Sigmoid colon (tissue), 7 donors: ENCODE measurements around the gene ZNF362. TPM values are rescaled to one million over a fixed set of nuclear protein-coding genes. Genes with fewer than 3 reads are reported as not detected.
A peak's percentile ranks its signal among the peaks of the same experiment; 100 is the strongest.

ENCODE experiments used
- DNase-seq: peaks from one replicate; pipeline ENCODE4 v3.0.0-alpha.2; 2019
- H3K27ac ChIP-seq, 4 donors: fragments of 200-600 bp; sonication (generic); one replicate each; pipeline ENCODE4 v1.5.1; 2016 to 2019; ENCODE audit warnings: mild to moderate bottlenecking in 1 of 4
- H3K27me3 ChIP-seq, 3 donors: fragments of 200-600 bp; sonication (generic); one replicate each; pipeline ENCODE4 v1.5.1; 2019; ENCODE audit warnings: mild to moderate bottlenecking in 1 of 3
- H3K36me3 ChIP-seq, 4 donors: fragments of 200-600 bp; sonication (generic); one replicate each; pipeline ENCODE4 v1.5.1; 2016 to 2019
- H3K4me1 ChIP-seq, 4 donors: fragments of 200-600 bp; sonication (generic); one replicate each; pipeline ENCODE4 v1.5.1; 2017 to 2019
- H3K4me3 ChIP-seq, 4 donors: fragments of 200-600 bp; sonication (generic); one replicate each; pipeline ENCODE4 v1.5.1; 2017 to 2019; ENCODE audit warnings: mild to moderate bottlenecking in 2 of 4, moderate library complexity in 1 of 4
- H3K9me3 ChIP-seq, 4 donors: fragments of 200-600 bp in 3 of 4; sonication (generic) in 3 of 4; one replicate each; pipeline versions ENCODE4 v1.5.1 to v1.6.1; 2013 to 2019
- EP300 ChIP-seq, 4 donors: sonication (generic); formaldehyde crosslinking; IDR thresholded peaks; one replicate each; pipeline ENCODE4 v1.6.1; 2017; ENCODE audit warnings: antibody characterized with exemption in 4 of 4
- POLR2A ChIP-seq, 2 donors: fragments of 450-650 bp; IDR thresholded peaks; one replicate each; pipeline ENCODE4 v1.6.1; 2016; ENCODE audit warnings: antibody characterized with exemption in 2 of 2, mild to moderate bottlenecking in 2 of 2, moderate library complexity in 2 of 2
- POLR2AphosphoS5 ChIP-seq, 4 donors: sonication (generic); formaldehyde crosslinking; IDR thresholded peaks; one replicate each; pipeline ENCODE4 v1.6.1; 2017; ENCODE audit warnings: antibody characterized with exemption in 4 of 4
- WGBS, 2 donors: extraction: QIAGEN DNeasy Blood & Tissue Kit; methylation state at CpG; one replicate each; pipeline ENCODE4 v1.1.7; 2013; 5-methylcytosine and 5-hydroxymethylcytosine counted together
- intact Hi-C: fragments of 100-400 bp; cut with DNase I; formaldehyde crosslinking; loops from one replicate; pipeline ENCODE4 v1.15.1; 2023
- polyA plus RNA-seq, 3 donors: library from polyadenylated mRNA; stranded (reverse); fragments of 200-250 nt; gene quantifications; one replicate each; pipeline ENCODE4 v1.2.3, GENCODE V29; 2013
- total RNA-seq, 4 donors: library from RNA; depleted of rRNA; stranded (reverse); fragments of >200 nt; gene quantifications; one replicate each; pipeline ENCODE4 v1.1.0, GENCODE V29; 2016
- TF ChIP-seq, protein P1 (sequence below), 4 experiments: fragments of 450-650 bp in 3 of 4; fragments of 200-600 bp in 1 of 4; IDR thresholded peaks; one replicate each; pipeline ENCODE4 v1.5.1; 2016 to 2019; ENCODE audit warnings: antibody characterized with exemption in 4 of 4, mild to moderate bottlenecking in 3 of 4, moderate library complexity in 2 of 4
- donor health status: healthy with polysubstance abuse.
- donor health status: Bipolar disorder and iron deficiency.
- donor health status: healthy.

Gene ZNF362
- total and polyA plus RNA-seq, 7 donors: 3.5 to 18.8 (median 11.2) TPM

GRCh38 chr1:33263890-33264504 is 7.7 kb downstream of the ZNF362 start:
- no peaks in the 10 kb centered on the region for H3K9me3 ChIP-seq
- TF ChIP-seq POLR2AphosphoS5 (IDR thresholded peaks at IDR 0.05) (no peak), POLR2A (IDR thresholded peaks at IDR 0.05) (no peak), EP300 (IDR thresholded peaks at IDR 0.05) (no peak)
- TF ChIP-seq, protein P1, sequence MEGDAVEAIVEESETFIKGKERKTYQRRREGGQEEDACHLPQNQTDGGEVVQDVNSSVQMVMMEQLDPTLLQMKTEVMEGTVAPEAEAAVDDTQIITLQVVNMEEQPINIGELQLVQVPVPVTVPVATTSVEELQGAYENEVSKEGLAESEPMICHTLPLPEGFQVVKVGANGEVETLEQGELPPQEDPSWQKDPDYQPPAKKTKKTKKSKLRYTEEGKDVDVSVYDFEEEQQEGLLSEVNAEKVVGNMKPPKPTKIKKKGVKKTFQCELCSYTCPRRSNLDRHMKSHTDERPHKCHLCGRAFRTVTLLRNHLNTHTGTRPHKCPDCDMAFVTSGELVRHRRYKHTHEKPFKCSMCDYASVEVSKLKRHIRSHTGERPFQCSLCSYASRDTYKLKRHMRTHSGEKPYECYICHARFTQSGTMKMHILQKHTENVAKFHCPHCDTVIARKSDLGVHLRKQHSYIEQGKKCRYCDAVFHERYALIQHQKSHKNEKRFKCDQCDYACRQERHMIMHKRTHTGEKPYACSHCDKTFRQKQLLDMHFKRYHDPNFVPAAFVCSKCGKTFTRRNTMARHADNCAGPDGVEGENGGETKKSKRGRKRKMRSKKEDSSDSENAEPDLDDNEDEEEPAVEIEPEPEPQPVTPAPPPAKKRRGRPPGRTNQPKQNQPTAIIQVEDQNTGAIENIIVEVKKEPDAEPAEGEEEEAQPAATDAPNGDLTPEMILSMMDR (IDR thresholded peaks at IDR 0.05): no peak
- H3K4me1 ChIP-seq: peaks cover 0 to 63% (median 45%) of the 10 kb centered on the region in 4 donors
- WGBS, 2 donors: 91 to 97% methylated on average over 5 of the region's 5 CpGs
- H3K27me3 ChIP-seq: no peaks in the 10 kb centered on the region
- peaks cover 0 to 4% (median 0%) of the 10 kb centered on the region in 4 donors for H3K36me3 ChIP-seq
- H3K27ac ChIP-seq: no peak overlapping the region
- DNase-seq: no peak
- intact Hi-C loops: no loop called here
- H3K4me3 ChIP-seq: no peak overlapping the region

DNA sequence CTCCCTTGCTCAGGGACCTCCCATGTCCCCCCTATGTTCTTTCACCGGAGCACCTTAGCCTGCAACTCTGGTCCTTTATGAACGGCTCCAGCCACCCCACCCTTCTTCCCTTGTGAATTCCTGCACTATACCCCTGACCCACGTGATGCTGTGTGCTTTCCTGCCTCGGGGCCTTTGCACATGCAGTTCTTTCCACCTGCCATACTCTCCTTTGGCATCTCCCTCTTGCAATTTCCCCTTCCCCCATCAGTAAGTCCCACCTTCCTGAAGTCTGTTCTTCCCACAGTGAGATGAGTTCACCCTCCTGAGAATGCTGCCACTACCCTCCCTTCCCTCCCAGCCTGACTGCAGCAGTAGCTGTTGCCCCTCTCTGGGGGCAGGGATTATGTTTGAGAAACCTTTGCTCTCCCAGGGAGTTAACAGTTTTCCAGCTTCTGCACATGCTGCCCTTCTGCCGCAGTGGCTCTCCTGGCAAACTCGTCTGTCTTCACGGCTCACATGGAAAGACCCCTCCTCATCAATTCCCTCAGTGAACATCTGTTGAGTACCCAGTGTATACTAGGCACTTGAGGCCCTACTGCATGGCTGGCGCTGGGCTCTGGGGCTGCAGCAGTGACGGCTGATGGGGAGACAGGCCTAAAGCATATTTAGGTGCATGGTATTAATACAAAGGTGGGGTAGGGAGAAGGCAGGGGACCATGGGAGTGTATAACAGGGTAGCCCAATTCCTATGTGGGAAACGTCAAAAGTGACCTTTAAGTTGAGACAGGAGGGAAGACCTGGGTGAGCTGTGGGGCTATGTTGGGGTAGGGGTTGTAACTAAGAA is 9.7 kb downstream of the ZNF362 start:
- TF ChIP-seq EP300 (IDR thresholded peaks at IDR 0.05): no peak
- no peak for TF ChIP-seq POLR2AphosphoS5 (IDR thresholded peaks at IDR 0.05)
- no peak for TF ChIP-seq POLR2A (IDR thresholded peaks at IDR 0.05)
- TF ChIP-seq, protein P1 (IDR thresholded peaks at IDR 0.05): no peak

DNA sequence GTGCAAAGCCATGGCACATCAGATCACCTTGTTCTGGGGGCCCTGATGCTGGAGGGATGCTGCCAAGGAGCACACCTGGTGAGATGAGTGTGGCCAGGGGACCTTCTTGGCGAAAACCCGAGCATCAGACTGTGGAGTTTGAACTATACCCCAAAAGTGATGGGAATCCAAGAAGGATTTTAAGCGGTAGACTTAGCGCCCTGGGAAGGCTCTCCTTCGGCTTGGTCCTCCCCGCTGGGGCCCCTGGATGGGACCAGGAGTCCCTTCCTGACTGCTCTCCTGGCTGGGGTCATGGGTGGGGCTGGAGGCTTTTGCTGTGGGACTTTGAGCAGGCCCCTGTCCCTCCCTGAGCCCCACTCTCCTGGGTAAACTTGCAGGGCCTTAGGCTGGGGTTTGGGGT is 10.5 kb downstream of the ZNF362 start:
- TF ChIP-seq POLR2A (IDR thresholded peaks at IDR 0.05) (no peak), EP300 (IDR thresholded peaks at IDR 0.05) (no peak), POLR2AphosphoS5 (IDR thresholded peaks at IDR 0.05) (no peak)
- TF ChIP-seq, protein P1 (IDR thresholded peaks at IDR 0.05): no peak
- intact Hi-C loops: no loop called here
- no peak for DNase-seq
- H3K9me3 ChIP-seq: no peaks in the 10 kb centered on the region
- 91 to 95% methylated on average over 6 of the region's 6 CpGs for WGBS, 2 donors
- no peak overlapping the region for H3K4me3 ChIP-seq
- peaks cover 0 to 6% (median 4%) of the 10 kb centered on the region in 4 donors for H3K36me3 ChIP-seq
- H3K4me1 ChIP-seq: peaks cover 0 to 53% (median 35%) of the 10 kb centered on the region in 4 donors
- no peak overlapping the region for H3K27ac ChIP-seq
- H3K27me3 ChIP-seq: no peaks in the 10 kb centered on the region

More for the DNA sequence above, 9.7 kb downstream of the ZNF362 start:
- no peaks in the 10 kb centered on the region for H3K27me3 ChIP-seq
- DNase-seq: no peak
- peaks cover 0 to 6% (median 4%) of the 10 kb centered on the region in 4 donors for H3K36me3 ChIP-seq
- intact Hi-C loops: no loop called here
- no peaks in the 10 kb centered on the region for H3K9me3 ChIP-seq
- H3K4me1 ChIP-seq: peaks cover 0 to 53% (median 40%) of the 10 kb centered on the region in 4 donors
- no peak overlapping the region for H3K27ac ChIP-seq
- WGBS, 2 donors: 89 to 92% methylated on average over 10 of the region's 10 CpGs
- H3K4me3 ChIP-seq: no peak overlapping the region

DNA sequence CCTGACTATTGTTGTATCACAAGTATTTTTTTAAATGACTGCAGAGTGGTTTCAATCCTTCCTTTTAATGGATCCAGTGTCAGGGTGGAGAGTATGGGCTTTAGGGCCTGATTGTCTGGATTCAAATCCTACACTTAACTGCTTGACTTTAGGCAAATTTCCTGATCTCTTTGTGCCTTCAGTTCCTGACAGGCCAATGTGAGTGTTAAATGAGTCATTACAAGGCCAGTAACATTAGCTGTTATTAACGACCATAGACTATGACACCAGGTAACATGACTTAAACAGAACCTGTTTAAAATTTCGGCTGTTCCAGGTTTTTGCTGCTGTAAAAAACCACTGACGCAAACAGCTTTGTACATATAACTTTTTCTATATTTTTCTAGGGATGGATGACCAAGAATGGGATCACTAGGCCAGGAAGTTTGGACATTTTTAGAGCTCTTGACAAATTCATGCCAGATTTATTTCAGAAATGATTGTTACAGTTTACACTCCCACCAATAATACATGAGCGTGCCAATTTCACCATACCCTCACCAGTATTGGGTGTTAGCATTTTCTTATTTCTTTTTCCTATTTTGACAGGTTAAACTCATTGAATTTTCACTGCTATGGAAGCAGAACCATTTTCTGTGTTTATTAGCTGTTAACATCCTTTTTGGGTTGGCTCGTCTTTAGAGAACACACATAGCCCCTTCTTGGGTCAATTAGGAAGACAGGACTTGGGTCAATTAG is 11.3 kb downstream of the ZNF362 start:
- H3K27ac ChIP-seq: peak overlapping the region in 2 of 4 donors; percentile 43 to 59
- H3K4me1 ChIP-seq: peaks cover 0 to 54% (median 33%) of the 10 kb centered on the region in 4 donors
- H3K4me3 ChIP-seq: no peak overlapping the region
- H3K36me3 ChIP-seq: peaks cover 0 to 6% (median 4%) of the 10 kb centered on the region in 4 donors
- DNase-seq: no peak
- WGBS, 2 donors: 85 to 90% methylated on average over 5 of the region's 5 CpGs
- intact Hi-C loops: no loop called here
- no peaks in the 10 kb centered on the region for H3K27me3 ChIP-seq
- TF ChIP-seq POLR2AphosphoS5 (IDR thresholded peaks at IDR 0.05): no peak
- TF ChIP-seq, protein P1 (IDR thresholded peaks at IDR 0.05): no peak
- no peak for TF ChIP-seq EP300 (IDR thresholded peaks at IDR 0.05)
- TF ChIP-seq POLR2A (IDR thresholded peaks at IDR 0.05): no peak
- H3K9me3 ChIP-seq: no peaks in the 10 kb centered on the region
